B cell (primary cell): Measurements from ENCODE around the gene PACRG.

Source experiments
- CTCF ChIP-seq: fragments of 200-600 bp; IDR thresholded peaks from one replicate; pipeline ENCODE4 v1.8.0; 2022; ENCODE audit warnings: antibody characterized with exemption, mild to moderate bottlenecking
- EZH2 ChIP-seq: IDR thresholded peaks from 2 replicates; pipeline ENCODE4 v1.6.1; 2012; ENCODE audit warnings: borderline replicate concordance, low read depth, mild to moderate bottlenecking, moderate library complexity, low read length; ENCODE audit not compliant: insufficient read depth, poor library complexity, severe bottlenecking

DNA sequence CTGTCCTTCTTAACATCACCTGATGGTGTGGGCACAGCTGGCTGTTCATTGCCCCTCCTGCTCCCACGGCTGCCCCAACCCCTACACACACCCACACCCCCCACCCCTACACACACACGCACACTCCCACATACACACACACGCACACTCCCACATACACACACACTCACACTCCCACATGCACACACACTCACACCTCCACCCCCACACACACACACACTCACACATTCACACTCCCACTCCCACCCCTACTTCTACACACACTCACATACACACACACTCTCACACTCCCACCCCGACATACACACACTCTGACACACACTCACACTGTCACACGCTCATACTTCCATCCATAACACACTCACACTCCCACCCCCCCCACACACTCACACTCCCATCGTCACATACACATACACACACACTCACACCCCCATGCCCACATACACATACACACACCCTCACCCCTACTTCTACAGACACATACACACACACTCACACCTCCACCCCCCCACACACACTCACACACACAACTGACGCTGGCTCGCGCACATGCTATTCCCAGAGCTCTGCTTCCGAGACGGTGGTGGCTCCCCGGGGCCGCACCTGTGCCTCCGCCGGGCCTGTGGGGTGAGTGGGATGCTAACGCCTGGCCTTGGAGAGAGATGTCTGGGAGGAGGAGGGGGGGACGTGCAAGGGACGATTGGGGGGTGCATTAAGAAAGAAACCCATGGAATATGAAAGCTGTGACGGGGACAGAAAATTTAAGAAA lies 512.0 kb downstream of the PACRG start:
- TF ChIP-seq EZH2 (no peak), CTCF (no peak)
